ENCODE results near the gene ZNF683.

GRCh38 chr1:26391450-26391849, 18.9 kb upstream of the ZNF683 start:
- TF ChIP-seq CTCF (IDR thresholded peaks at IDR 0.05) (no peak), POLR2A (IDR thresholded peaks at IDR 0.05) (no peak)
